HL-60/S4 treated with retinoic acid at 250 ng/mL for 4 days and 3 days (cell line): Measurements from ENCODE around the gene DYNLT1.
"Not testable (repeated sequence)": the region's sequence is repeated elsewhere in the genome, so short reads cannot be mapped to it uniquely, and the experiment has no call there.

ENCODE experiments used
- in situ Hi-C: fragments of 300-500 bp; cut with MboI; formaldehyde crosslinking; loops from 2 replicates; pipeline ENCODE4 v1.7.0; 2022; ENCODE audit warnings: low sequenced_read_pairs

The DYNLT1 gene

DNA sequence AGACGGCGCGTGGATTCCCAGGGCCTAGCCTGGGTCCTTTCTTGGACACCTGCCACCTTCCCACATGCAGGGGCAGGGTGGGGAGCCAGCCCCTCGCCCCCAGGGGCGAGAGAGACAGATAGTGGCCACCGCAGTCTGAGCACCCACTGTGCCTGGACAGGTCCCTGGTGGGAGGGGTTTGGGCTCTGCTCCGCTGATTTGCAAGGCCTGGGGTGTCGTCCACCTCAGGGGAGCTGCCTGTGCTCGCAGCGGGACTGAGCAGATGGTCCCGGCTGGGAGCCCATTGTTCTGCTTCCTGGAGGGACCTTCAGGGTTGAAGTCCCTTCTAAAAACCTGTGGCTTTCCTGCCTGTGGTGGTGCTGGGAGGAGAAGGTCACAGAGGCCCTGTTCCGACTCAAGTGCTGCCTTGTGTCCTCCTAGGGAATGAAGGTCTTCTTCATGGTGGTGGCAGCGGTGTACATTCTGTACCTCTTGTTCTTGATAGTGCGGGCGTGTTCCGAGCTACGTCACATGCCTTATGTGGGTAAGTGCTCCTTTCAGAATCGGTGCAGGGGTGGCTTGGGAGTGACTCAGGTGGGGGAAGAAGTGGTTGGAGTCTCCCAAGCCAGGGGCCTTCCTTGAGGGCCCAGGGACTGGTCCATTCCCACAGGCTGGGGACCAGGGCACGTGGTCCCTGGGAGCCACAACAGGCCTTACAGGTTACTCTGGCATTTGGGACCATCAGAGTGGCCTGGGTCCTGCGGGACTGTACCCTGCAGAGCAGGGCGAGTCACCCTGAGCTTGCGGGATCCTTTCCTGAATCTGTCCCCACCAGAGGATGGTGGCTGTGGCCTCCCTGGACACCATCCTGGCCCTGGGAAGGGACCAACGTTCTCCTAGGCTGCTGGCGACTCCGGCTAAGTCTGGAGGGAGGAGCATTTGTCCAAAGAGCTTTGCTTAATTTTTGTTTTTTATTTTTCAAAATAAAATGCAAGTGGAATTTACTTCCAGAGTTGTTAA, 19.6 kb downstream of the DYNLT1 start:
- in situ Hi-C loops = no loop called here

DNA sequence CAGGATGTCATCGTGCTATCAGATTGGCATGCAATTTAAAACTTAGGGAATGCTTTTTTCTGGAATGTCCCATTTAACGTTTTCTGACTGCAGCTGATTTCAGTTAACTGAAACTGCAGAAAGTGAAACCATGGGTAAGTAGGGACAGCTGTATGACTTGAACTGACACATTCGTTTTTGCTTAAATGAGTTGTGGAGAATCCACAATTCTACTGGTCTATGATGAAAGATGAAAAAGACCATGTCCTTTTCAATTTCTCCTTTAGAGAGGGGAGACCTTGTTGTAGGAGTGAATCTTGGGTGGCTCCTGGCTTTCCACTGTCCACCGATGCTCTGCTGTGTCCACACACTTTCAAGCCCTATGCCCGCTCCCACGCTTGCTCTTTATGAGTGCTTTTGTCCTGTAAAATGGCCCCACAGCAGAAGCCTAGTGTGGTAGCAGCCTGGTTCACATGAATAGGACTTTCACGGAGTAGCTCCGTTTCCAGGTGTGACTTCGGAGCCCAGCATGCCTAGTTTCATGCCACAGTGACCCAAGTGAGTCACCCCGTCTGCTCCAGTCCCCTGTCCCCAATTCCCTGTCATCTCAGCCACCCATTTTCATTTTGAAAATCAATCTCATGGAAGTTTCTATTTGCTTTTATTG, 21.9 kb downstream of the DYNLT1 start:
- in situ Hi-C loops = no loop called here

DNA sequence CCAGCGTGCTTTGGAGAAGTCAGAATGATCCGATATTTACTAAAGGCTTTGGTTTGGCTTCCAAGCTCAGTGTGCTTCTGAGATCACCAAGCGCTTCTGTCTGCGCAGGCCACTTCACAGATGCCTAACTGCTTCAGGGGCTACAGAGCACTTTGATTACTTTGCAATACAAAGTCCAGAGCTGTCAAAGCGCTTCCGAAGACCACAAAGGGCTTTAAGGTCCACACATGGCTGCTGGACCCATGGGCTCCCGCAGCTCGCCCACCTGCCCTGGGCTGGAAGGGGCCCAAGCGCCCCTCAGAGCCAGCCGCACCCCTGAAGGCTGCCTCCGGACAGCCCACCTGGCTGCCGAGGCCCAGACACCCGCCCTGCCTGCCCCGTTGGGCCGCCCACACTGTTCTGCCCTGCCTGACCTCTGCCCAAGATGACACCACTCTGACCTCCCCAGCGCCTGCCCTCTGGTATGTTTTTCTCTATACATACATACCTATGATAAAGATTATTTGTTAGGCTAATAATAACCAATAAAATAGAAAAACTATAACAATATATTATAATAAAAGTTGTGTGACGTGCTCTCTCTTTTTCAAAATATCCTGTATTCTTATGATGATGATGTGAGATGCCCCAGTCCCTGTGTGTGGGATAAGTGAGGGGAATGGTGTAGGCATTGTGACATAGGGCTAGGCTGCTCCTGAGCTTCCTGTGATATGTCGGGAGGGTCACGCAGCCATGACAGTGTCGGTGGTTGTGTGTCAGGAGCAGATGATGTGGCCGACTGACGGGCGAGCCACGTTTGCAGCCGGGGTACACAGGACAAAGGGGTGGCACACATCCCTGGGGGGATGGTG, 22.6 kb downstream of the DYNLT1 start:
- in situ Hi-C loops = no loop called here

DNA sequence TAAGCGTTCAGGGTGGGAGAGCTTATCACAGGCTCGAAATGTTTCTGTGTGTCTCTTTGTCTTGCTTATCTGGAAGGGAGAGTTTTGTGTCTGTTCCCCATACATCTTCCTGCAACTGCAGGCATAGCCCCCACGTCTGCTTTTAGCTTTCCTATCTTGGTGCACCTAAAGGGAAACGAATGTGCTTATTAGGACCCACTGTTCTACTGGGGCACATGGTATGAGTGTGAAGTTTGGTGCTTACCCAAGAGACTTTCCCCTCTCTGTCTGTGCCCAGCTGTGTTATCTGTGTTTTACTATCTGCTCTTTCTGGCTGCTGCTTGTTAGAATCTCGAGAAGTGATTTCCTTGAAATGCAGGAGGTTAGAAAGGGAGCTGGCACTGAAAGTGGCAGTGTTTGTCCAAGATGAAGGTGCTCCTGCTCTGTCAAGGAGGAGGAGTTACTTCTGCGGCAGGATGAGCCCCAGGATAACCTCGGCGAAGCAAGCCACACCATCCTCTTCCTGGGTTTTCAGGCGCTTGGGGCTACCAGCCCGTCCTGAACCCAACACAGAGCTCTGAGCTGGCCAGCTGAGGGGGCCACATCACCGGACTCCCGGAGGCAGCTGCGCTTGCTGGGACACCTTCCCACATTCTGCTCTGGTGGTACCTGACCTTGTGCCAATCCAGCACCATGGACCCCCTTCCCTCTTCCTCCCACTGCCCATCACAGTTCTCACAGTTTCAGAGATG, 23.4 kb downstream of the DYNLT1 start:
- in situ Hi-C loops = no loop called here

DNA sequence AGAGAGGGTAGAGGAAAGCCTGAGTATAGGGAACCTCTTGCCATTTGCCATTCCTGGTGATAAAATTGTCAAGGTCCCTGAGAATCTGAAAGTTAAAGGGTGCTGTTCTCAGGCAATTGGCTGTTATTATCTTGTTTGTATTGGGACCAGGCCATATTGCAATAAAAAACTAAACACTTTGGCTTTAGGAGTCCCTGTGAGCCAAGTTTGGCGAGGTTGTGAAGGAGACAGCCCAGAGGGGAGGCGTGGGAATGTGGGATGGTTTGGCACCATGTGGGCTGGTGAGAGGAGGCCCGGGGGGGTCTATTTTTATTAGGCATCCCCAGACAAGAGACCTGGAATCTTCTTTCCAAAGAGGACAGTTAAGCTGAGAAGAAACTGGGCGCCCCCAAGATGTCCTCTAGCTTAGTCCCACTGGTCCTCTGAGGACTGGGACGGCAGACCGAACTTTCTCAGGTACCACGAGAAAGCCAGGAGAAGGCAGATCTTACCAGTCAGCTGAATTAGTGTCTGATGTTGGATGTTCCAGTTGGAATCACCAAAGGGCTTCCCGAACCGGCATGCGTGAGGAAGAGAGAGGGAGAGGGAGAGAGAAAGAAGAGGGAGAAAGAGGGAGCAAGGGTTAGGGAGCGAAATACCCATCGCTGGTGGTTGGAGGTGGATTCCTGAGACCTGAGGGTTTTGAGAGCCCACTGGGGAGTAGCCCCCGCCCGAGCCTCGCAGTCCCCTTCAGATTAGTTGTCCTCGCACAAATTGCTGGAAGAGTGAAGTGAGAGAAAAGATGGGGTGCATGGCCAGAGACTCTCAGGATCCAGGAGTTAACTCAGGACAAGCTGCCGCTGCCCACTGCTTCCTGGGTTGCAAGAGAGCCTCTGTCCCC, 24.4 kb downstream of the DYNLT1 start:
- in situ Hi-C loops = no loop called here

DNA sequence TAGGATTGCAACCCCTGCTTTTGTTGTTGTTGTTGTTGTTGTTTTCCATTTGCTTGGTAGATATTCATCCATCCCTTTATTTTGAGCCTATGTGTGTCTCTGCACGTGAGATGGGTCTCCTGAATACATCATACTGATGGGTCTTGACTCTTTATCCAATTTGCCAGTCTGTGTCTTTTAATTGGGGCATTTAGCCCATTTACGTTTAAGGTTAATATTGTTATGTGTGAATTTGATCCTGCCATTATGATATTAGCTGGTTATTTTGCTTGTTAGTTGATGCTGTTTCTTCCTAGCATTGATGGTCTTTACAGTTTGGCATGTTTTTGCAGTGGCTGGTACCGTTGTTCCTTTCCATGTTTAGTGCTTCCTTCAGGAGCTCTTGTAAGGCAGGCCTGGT, 26.3 kb downstream of the DYNLT1 start:
- in situ Hi-C loops = not testable (repeated sequence)

DNA sequence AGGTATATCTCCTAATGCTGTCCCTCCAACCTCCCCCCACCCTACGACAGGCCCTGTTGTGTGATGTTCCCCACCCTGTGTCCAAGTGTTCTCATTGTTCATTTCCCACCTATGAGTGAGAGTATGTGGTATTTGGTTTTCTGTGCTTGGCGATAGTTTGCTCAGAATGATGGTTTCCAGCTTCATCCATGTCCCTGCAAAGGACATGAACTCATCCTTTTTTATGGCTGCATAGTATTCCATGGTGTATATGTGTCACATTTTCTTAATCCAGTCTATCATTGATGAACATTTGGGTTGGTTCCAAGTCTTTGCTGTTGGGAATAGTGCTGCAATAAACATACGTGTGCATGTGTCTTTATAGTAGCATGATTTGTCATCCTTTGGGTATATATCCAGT, 29.9 kb downstream of the DYNLT1 start:
- in situ Hi-C loops = not testable (repeated sequence)

DNA sequence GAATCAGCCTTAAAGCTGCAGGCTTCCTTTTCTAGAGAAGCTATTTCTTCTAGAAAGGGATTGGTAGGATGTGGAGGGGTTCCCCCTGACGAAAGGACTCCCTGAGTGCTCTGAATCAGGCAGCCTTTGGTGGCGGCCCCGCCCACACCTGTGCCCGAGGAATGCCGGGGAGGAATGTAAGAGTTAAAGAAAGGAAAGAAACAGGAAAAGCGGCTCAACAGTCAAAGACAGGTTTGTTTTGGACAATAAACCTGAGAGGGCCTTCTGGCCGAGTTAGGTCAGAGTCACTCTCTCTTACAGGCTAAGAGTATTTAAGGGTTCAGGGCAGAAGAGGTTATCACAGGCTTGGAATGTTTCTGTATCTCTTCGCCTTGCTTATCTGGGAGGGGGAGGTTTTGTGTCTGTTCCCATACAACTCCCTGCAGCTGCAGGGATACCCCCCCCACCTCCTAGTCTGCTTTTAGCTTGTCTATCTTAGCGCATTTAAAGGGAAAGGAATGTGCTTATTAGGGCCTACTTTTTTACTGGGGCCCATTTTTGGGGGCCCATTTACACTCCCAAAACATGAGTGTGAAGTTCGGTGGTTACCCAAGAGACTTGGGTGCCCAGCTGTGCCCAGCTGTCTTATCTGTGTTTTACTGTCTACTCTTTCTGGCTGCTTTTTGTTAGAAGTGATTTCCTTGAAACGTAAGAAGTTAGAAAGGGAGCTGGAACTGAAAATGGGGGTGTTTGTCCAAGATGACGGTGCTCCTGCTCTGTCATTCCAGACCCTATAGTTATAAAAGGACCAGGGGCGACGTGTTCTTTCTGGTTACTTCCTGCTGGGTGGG, 32.8 kb downstream of the DYNLT1 start:
- in situ Hi-C loops = no loop called here

DNA sequence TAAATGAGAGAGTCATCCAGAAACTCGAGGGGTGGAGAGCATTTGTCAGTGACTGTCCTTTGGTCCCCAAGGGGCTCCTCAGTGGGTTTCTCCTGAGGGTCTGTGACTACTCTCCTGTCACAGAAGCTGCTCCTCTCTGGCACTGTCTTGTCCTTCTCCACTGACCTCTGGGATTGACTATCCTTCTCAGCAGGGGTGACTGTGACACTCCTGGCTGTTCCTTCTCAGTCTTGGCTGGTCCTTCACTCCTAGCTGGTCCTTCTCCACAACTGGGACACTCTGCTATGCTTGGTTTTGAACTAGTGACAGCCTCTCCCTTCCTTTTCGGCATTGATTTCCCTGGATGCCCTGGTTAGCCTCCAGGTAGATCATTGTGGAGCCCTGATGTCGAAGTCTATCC, 33.5 kb downstream of the DYNLT1 start:
- in situ Hi-C loops = no loop called here

DNA sequence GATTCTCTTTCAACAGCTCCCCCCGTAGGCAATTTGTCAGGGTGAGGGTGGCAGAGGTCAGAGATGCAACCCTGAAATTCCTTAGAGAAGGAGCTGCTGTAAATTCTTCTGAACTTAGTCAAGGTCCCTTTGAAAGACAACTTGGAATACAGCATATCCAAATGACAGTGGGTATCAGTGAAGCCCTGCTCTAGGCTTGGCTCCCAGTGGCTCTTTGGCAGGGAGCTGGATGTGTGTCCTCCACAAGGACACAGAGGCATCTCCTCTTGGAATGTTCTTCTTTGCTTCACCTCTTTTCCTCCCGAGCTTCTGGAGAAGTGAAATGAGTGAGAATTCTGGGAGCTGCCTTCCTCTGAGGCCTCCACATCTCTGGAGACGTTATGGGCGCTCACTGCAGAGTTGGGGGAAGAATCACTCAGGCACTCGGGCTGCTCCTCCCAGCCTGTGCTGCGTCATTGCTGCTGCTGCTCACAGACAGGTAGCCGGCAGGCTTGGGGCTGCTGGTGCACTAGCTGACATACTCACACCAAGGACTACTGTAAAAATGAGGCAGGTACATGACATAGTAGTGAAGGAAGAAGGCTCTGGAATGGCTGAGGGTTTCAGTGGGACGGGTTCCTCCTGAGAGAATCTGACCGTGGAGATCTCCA, 34.1 kb downstream of the DYNLT1 start:
- in situ Hi-C loops = no loop called here

DNA sequence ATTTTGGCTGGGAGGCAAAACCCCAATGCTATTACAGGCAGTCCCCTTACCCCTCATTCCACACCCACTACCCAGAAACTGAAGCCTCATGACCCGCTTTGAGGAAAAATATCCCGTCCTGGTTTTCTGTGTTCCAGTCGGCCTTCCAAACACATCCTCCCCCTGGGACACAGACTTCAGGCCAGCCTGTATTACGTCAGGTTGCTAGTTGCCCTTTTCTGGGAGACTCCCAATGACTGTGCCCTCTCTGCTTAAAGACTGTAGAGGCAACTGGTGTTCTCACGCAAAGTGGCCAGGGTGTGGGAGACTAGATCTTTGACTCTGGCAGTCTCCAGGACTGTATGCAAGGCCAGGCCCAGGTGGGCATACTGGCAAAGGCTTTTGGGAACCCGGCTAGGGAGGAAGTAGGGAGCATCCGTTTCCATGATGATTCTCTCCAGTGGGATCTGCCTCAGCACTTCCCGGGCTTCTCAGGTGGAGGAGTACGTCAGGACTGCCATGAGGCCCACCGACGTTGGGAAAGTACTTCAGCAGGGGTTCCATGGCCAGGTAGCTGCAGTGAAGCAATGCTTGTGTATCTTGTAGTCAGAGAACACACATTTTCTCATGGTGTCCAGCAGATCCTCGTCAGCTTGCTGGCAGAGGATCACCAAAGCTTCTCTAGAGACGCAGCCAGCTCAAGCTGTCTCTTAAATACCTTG, 34.9 kb downstream of the DYNLT1 start:
- in situ Hi-C loops = loop anchor here (10.0 kb wide), 1 partner anchor 385 kb away; no protein-coding TSS in a partner anchor

DNA sequence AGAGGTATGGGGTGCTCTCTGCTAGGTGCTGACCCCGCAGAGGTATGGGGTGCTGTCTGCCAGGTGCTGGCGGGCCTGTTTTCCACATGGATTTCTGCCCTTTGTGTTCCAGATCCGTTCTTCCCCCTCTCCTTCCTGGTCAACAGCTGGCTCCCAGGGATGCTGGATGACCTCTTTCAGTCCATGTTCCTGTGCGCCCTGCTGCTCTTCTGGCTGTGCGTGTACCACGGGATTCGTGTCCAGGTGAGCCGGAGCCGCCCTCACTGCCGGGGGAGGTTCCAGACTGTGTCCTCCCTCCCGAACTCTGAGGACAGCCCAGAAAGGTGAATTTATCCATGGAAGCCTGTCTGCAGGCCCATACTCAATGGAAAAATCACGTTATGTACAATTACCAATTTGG, 36.3 kb downstream of the DYNLT1 start:
- in situ Hi-C loops = loop anchor here (10.0 kb wide), 1 partner anchor 383 kb away; no protein-coding TSS in a partner anchor

DNA sequence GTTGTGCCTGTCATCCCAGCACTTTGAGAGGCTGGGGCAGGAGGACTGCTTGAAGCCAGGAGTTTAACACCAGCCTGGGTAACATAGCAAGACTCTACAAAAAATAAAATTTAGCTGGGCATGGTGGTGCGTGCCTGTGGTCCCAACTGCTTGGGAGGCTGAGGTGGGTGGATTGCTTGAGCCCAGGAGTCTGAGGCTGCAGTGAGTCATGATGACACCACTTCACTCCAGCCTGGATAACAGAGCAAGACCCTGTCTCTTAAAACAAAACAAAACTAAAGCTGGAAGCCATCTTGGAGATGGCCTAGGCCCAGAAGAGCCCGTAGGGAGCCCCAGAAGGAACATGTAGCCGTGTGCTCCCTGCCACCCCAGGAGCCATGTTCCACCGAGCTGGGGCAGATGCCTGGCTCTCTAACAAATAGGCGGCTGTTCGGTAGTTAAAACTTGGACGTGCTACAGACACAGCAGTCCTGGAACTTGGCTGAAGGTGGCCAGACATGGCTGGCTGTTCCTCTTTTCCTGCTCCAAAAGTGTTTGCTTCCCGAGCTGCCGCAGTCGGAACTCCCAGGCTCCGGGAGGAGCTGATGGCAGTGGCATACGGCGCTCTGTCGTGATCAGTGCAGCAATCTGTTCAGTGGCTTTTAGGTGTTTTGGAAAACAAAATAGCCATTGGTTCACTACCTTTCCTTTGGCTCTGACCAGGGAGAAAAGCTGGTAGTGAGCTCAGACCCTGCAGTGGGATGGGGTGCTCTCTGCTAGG, 37.0 kb downstream of the DYNLT1 start:
- in situ Hi-C loops = loop anchor here (10.0 kb wide), 1 partner anchor 383 kb away; no protein-coding TSS in a partner anchor

DNA sequence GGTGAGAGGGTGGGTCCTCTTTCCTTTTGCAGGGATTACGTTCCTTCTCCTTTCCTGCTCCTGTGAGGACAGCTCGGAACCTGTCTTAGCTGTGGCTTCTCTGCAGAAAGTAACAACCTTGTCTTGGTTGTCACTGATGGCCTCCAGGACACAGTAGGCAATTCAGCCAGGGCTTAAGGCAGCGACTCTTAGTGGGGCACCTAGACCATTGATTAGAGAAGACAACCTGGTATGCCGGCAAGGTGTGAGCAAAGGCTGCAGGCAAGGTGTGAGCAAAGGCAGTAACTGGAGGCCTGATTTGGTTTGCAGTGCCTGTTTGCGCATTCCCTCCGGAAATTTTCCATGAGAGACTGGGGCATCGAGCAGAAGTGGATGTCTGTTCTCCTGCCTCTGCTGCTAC, 37.6 kb downstream of the DYNLT1 start:
- in situ Hi-C loops = loop anchor here (10.0 kb wide), 1 partner anchor 382 kb away; no protein-coding TSS in a partner anchor

DNA sequence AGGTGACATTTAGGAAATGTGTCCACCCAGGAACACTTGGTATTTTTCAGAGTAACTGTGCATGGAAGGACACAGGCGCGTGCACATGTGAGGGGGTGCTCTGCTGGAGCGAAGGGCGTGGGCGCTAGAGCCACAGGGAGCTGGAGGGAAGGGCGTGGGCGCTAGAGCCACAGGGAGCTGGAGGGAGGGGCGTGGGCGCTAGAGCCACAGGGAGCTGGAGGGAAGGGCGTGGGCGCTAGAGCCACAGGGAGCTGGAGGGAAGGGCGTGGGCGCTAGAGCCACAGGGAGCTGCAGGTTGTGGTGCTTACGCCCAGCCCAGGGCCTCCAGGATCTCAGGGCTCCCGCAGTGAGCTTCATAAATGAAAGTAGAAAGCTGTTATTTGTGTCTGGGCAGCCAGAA, 38.5 kb downstream of the DYNLT1 start:
- in situ Hi-C loops = loop anchor here (10.0 kb wide), 1 partner anchor 381 kb away; no protein-coding TSS in a partner anchor

DNA sequence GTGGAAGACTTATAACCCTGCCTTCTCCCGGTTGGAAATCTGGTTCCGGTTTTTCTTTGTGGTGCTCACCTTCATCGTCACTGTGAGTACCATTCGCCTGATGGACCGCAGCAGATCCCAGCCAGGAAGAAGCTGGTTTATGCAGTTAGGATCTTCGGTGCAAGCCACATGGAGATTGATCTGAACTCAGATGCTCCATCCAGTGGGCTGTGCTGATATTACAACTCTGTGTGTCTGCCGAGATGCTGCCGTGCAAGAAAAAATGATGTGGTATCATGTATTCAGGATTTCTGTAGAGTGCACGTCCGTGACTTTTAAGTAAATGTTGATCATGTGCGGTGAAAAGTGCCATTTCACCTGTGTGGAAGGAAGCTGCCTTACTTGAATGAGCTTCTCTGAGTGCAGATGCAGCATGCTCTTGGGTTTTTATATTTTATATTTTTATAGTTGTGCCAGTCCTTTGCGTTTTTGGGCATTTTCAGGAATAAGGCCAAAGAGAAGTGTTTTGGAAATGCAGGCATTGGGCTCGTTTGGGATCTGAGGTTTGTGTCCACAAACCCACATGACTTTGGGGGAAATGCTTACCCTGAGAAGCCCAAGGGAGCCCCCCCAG, 39.2 kb downstream of the DYNLT1 start:
- in situ Hi-C loops = loop anchor here (10.0 kb wide), 1 partner anchor 381 kb away; no protein-coding TSS in a partner anchor
